ENCODE data around the gene IRX4. TPM values are rescaled to one million over a fixed set of nuclear protein-coding genes. Genes with fewer than 3 reads are reported as not detected.

IRX4 gene
- total RNA-seq, 2 experiments from 2014 or later, result not detected

GRCh38 chr5:1919750-1920149, 37.0 kb upstream of the IRX4 start:
- intact Hi-C loops (cut with micrococcal nuclease), result no loop called here
- no peak overlapping the region for H3K4me3 Mint-ChIP-seq
- H3K27ac Mint-ChIP-seq, result no peak overlapping the region
- CTCF ChIA-PET, result no interaction called here
- DNase-seq, result no peak
- H3K4me1 Mint-ChIP-seq (ENCODE audit: low read depth), result no peaks in the 10 kb centered on the region
- peaks cover 2% of the 10 kb centered on the region for H3K9me3 Mint-ChIP-seq
- peaks cover 6% of the 10 kb centered on the region for H3K27me3 Mint-ChIP-seq (ENCODE audit: low read depth)
- no peaks in the 10 kb centered on the region for H3K36me3 Mint-ChIP-seq (ENCODE audit: low read depth)

- Mint-ChIP-seq H3K4me1 (ENCODE audit: low read depth) (no peaks in the 10 kb centered on the region), H3K27ac (no peak overlapping the region), H3K27me3 (ENCODE audit: low read depth) (peaks cover 6% of the 10 kb centered on the region), H3K9me3 (peaks cover 5% of the 10 kb centered on the region), H3K4me3 (no peak overlapping the region), H3K36me3 (ENCODE audit: low read depth) (no peaks in the 10 kb centered on the region)
- intact Hi-C loops (cut with micrococcal nuclease), result no loop called here
- no peak for DNase-seq
- CTCF ChIA-PET, result no interaction called here
Observed at GRCh38 chr5:1919209-1919566, 36.5 kb upstream of the IRX4 start.

- Mint-ChIP-seq H3K27me3 (ENCODE audit: low read depth) (peaks cover 2% of the 10 kb centered on the region), H3K4me3 (no peak overlapping the region), H3K27ac (no peak overlapping the region), H3K36me3 (ENCODE audit: low read depth) (no peaks in the 10 kb centered on the region), H3K4me1 (ENCODE audit: low read depth) (no peaks in the 10 kb centered on the region), H3K9me3 (peaks cover 5% of the 10 kb centered on the region)
- CTCF ChIA-PET, result no interaction called here
- intact Hi-C loops (cut with micrococcal nuclease), result no loop called here
- no peak for DNase-seq
Observed at GRCh38 chr5:1918488-1919208, 35.9 kb upstream of the IRX4 start.

- Mint-ChIP-seq H3K4me3 (no peak overlapping the region), H3K27ac (no peak overlapping the region)
- intact Hi-C loops (cut with micrococcal nuclease), result no loop called here
Observed at GRCh38 chr5:1917830-1918487, 35.2 kb upstream of the IRX4 start.

GRCh38 chr5:1916041-1917001, 33.6 kb upstream of the IRX4 start:
- Mint-ChIP-seq H3K27me3 (ENCODE audit: low read depth) (peaks cover 2% of the 10 kb centered on the region), H3K4me1 (ENCODE audit: low read depth) (no peaks in the 10 kb centered on the region), H3K4me3 (no peak overlapping the region), H3K27ac (no peak overlapping the region), H3K9me3 (peaks cover 5% of the 10 kb centered on the region), H3K36me3 (ENCODE audit: low read depth) (no peaks in the 10 kb centered on the region)
- DNase-seq, result no peak
- CTCF ChIA-PET, result no interaction called here
- intact Hi-C loops (cut with micrococcal nuclease), result no loop called here

More at GRCh38 chr5:1917830-1918487, 35.2 kb upstream of the IRX4 start:
- H3K4me1 Mint-ChIP-seq (ENCODE audit: low read depth), result no peaks in the 10 kb centered on the region
- peaks cover 5% of the 10 kb centered on the region for H3K9me3 Mint-ChIP-seq
- H3K36me3 Mint-ChIP-seq (ENCODE audit: low read depth), result no peaks in the 10 kb centered on the region
- DNase-seq, result no peak
- H3K27me3 Mint-ChIP-seq (ENCODE audit: low read depth), result peaks cover 2% of the 10 kb centered on the region
- CTCF ChIA-PET, result no interaction called here

GRCh38 chr5:1915316-1915715, 32.6 kb upstream of the IRX4 start:
- Mint-ChIP-seq H3K27ac (no peak overlapping the region), H3K4me3 (no peak overlapping the region), H3K4me1 (ENCODE audit: low read depth) (no peaks in the 10 kb centered on the region), H3K27me3 (ENCODE audit: low read depth) (peaks cover 2% of the 10 kb centered on the region), H3K9me3 (peaks cover 5% of the 10 kb centered on the region), H3K36me3 (ENCODE audit: low read depth) (no peaks in the 10 kb centered on the region)
- DNase-seq, result no peak
- CTCF ChIA-PET, result no interaction called here
- intact Hi-C loops (cut with micrococcal nuclease), result no loop called here

GRCh38 chr5:1914471-1914870, 31.7 kb upstream of the IRX4 start:
- Mint-ChIP-seq H3K9me3 (peaks cover 5% of the 10 kb centered on the region), H3K27ac (no peak overlapping the region), H3K27me3 (ENCODE audit: low read depth) (peaks cover 2% of the 10 kb centered on the region), H3K4me3 (no peak overlapping the region), H3K4me1 (ENCODE audit: low read depth) (no peaks in the 10 kb centered on the region), H3K36me3 (ENCODE audit: low read depth) (no peaks in the 10 kb centered on the region)
- no peak for DNase-seq
- CTCF ChIA-PET, result no interaction called here
- intact Hi-C loops (cut with micrococcal nuclease), result no loop called here

GRCh38 chr5:1913578-1913977, 30.9 kb upstream of the IRX4 start:
- intact Hi-C loops (cut with micrococcal nuclease), result no loop called here
- no peak for DNase-seq
- Mint-ChIP-seq H3K4me1 (ENCODE audit: low read depth) (no peaks in the 10 kb centered on the region), H3K9me3 (peaks cover 5% of the 10 kb centered on the region), H3K4me3 (no peak overlapping the region), H3K36me3 (ENCODE audit: low read depth) (no peaks in the 10 kb centered on the region), H3K27ac (no peak overlapping the region), H3K27me3 (ENCODE audit: low read depth) (peaks cover 2% of the 10 kb centered on the region)
- CTCF ChIA-PET, result no interaction called here

- Mint-ChIP-seq H3K4me3 (no peak overlapping the region), H3K27ac (no peak overlapping the region), H3K4me1 (ENCODE audit: low read depth) (no peaks in the 10 kb centered on the region), H3K36me3 (ENCODE audit: low read depth) (no peaks in the 10 kb centered on the region), H3K9me3 (peaks cover 5% of the 10 kb centered on the region), H3K27me3 (ENCODE audit: low read depth) (peaks cover 2% of the 10 kb centered on the region)
- DNase-seq, result no peak
- CTCF ChIA-PET, result no interaction called here
- intact Hi-C loops (cut with micrococcal nuclease), result no loop called here
Observed at GRCh38 chr5:1912951-1913565, 30.3 kb upstream of the IRX4 start.

GRCh38 chr5:1911773-1912235, 29.1 kb upstream of the IRX4 start:
- CTCF ChIA-PET, result no interaction called here
- Mint-ChIP-seq H3K27ac (no peak overlapping the region), H3K36me3 (ENCODE audit: low read depth) (no peaks in the 10 kb centered on the region), H3K27me3 (ENCODE audit: low read depth) (no peaks in the 10 kb centered on the region), H3K4me1 (ENCODE audit: low read depth) (no peaks in the 10 kb centered on the region), H3K9me3 (peaks cover 5% of the 10 kb centered on the region), H3K4me3 (no peak overlapping the region)
- intact Hi-C loops (cut with micrococcal nuclease), result no loop called here
- no peak for DNase-seq

- Mint-ChIP-seq H3K9me3 (peaks cover 5% of the 10 kb centered on the region), H3K27ac (no peak overlapping the region), H3K27me3 (ENCODE audit: low read depth) (no peaks in the 10 kb centered on the region), H3K4me1 (ENCODE audit: low read depth) (no peaks in the 10 kb centered on the region), H3K36me3 (ENCODE audit: low read depth) (no peaks in the 10 kb centered on the region), H3K4me3 (no peak overlapping the region)
- CTCF ChIA-PET, result no interaction called here
- intact Hi-C loops (cut with micrococcal nuclease), result no loop called here
- DNase-seq, result no peak
Observed at GRCh38 chr5:1910861-1911772, 28.4 kb upstream of the IRX4 start.

All from activated naive CD4-positive, alpha-beta T cell treated with anti-CD3 and anti-CD28 coated beads for 36 hours (primary cell).